Body of pancreas (tissue), 4 donors: ENCODE measurements around the gene PLTP. TPM values are rescaled to one million over a fixed set of nuclear protein-coding genes. Genes with fewer than 3 reads are reported as not detected.
"Not testable (repeated sequence)": the region's sequence is repeated elsewhere in the genome, so short reads cannot be mapped to it uniquely, and the experiment has no call there.

Source experiments
- ATAC-seq: fragments of 150-250 bp; one replicate; pipeline ENCODE4 v1.9.1; 2016
- DNase-seq, 4 donors: peaks; one replicate each; pipeline ENCODE4 v3.0.0-alpha.2; 2019
- H3K27ac ChIP-seq, 4 donors: fragments of 200-600 bp; sonication (generic); 1 replicate in 3 of 4; 2 replicates in 1 of 4; pipeline versions ENCODE4 v1.5.1 to v1.6.1; 2016 to 2019; ENCODE audit warnings: mild to moderate bottlenecking in 1 of 4, mixed read lengths in 1 of 4, moderate library complexity in 1 of 4
- H3K27me3 ChIP-seq, 2 donors: fragments of 200-600 bp; sonication (generic); one replicate each; pipeline ENCODE4 v1.6.0; 2016; ENCODE audit warnings: mild to moderate bottlenecking in 1 of 2
- H3K36me3 ChIP-seq, 2 donors: fragments of 200-600 bp; sonication (generic); replicated peaks in 1 of 2; 2 replicates each; pipeline ENCODE4 v1.5.1; 2016; ENCODE audit warnings: low read depth in 2 of 2; ENCODE audit not compliant: insufficient read depth in 1 of 2
- H3K4me1 ChIP-seq: fragments of 200-600 bp; sonication (generic); one replicate; pipeline ENCODE4 v1.6.0; 2016
- H3K4me3 ChIP-seq, 2 donors: fragments of 200-600 bp; sonication (generic); 1 replicate in 1 of 2; 2 replicates in 1 of 2; pipeline ENCODE4 v1.5.1; 2016 to 2019
- H3K9me3 ChIP-seq, 3 donors: fragments of 200-600 bp; sonication (generic); 1 replicate in 2 of 3; 2 replicates in 1 of 3; pipeline ENCODE4 v1.5.1; 2016
- CTCF ChIP-seq, 7 experiments: fragments of 450-650 bp in 4 of 7; fragments of 200-600 bp in 3 of 7; sonication (generic) in 3 of 7; IDR thresholded peaks; one replicate each; pipeline ENCODE4 v1.5.1; 2016 to 2019; ENCODE audit warnings: antibody characterized with exemption in 7 of 7
- POLR2A ChIP-seq, 3 donors: fragments of 450-650 bp; IDR thresholded peaks; one replicate each; pipeline ENCODE4 v1.6.1; 2016; ENCODE audit warnings: antibody characterized with exemption in 3 of 3, mild to moderate bottlenecking in 2 of 3
- WGBS, 2 donors: methylation state at CpG; one replicate each; pipeline ENCODE4 v1.1.5; 2017; 5-methylcytosine and 5-hydroxymethylcytosine counted together
- intact Hi-C: fragments of 100-400 bp; cut with DNase I; formaldehyde crosslinking; loops from one replicate; pipeline ENCODE4 v1.15.1; 2023
- total RNA-seq, 2 donors: library from RNA; depleted of rRNA; stranded (reverse); fragments of >200 nt; gene quantifications; one replicate each; pipeline ENCODE4 v1.1.0, GENCODE V29; 2016

PLTP gene
- total RNA-seq, 2 donors from 2014 or later, result 109 to 198 TPM

- no peak overlapping the region for H3K27ac ChIP-seq
- no peaks in the 10 kb centered on the region for H3K9me3 ChIP-seq
- intact Hi-C loops, result no loop called here
- TF ChIP-seq CTCF (IDR thresholded peaks at IDR 0.05) (no peak), POLR2A (IDR thresholded peaks at IDR 0.05) (no peak)
- no peaks in the 10 kb centered on the region for H3K4me1 ChIP-seq
- ATAC-seq (no peak), DNase-seq (no peak)
- H3K27me3 ChIP-seq, result no peaks in the 10 kb centered on the region
- WGBS, 2 donors, result 79 to 82% methylated on average over 7 to 16 of the region's 16 CpGs
- no peak overlapping the region for H3K4me3 ChIP-seq
- H3K36me3 ChIP-seq, result peaks cover 0 to 15% of the 10 kb centered on the region in 2 donors
These were observed 7.1 kb downstream of the PLTP start for GRCh38 chr20:45904583-45905504.

- no peak for TF ChIP-seq CTCF (IDR thresholded peaks at IDR 0.05)
- no peak for TF ChIP-seq POLR2A (IDR thresholded peaks at IDR 0.05)
- no peaks in the 10 kb centered on the region for H3K9me3 ChIP-seq
- intact Hi-C loops, result no loop called here
- no peaks in the 10 kb centered on the region for H3K27me3 ChIP-seq
- H3K36me3 ChIP-seq, result peaks cover 0 to 21% of the 10 kb centered on the region in 2 donors
- DNase-seq, result no peak
- no peaks in the 10 kb centered on the region for H3K4me1 ChIP-seq
- ATAC-seq, result no peak
- H3K27ac ChIP-seq, result no peak overlapping the region
- WGBS, 2 donors, result 91 to 100% methylated on average over 9 to 14 of the region's 14 CpGs
- no peak overlapping the region for H3K4me3 ChIP-seq
These were observed 9.7 kb downstream of the PLTP start for GRCh38 chr20:45902199-45902701.

GRCh38 chr20:45901332-45901731 is 10.6 kb downstream of the PLTP start:
- ATAC-seq, H3K9me3 ChIP-seq, H3K27me3 ChIP-seq, H3K4me3 ChIP-seq, DNase-seq, H3K27ac ChIP-seq, H3K4me1 ChIP-seq, intact Hi-C loops: not testable (repeated sequence)
- WGBS, 2 donors, result 92 to 95% methylated on average over 6 of the region's 6 CpGs
- H3K36me3 ChIP-seq, result peaks cover 0 to 21% of the 10 kb centered on the region in 2 donors

- peaks cover 0 to 24% of the 10 kb centered on the region in 2 donors for H3K36me3 ChIP-seq
- WGBS, 2 donors, result 84% methylated on average over 11 to 13 of the region's 13 CpGs
- no peak for TF ChIP-seq CTCF (IDR thresholded peaks at IDR 0.05)
- TF ChIP-seq POLR2A (IDR thresholded peaks at IDR 0.05), result no peak
- H3K9me3 ChIP-seq, result no peaks in the 10 kb centered on the region
- intact Hi-C loops, result loop anchor here (10.0 kb wide), 1 partner anchor 66 kb away; no protein-coding TSS in a partner anchor
- H3K4me1 ChIP-seq, result no peaks in the 10 kb centered on the region
- no peaks in the 10 kb centered on the region for H3K27me3 ChIP-seq
- ATAC-seq (no peak), DNase-seq (no peak)
- no peak overlapping the region for H3K27ac ChIP-seq
- no peak overlapping the region for H3K4me3 ChIP-seq
These were observed 12.7 kb downstream of the PLTP start for GRCh38 chr20:45899046-45899835.

GRCh38 chr20:45898285-45898684 is 13.7 kb downstream of the PLTP start:
- H3K9me3 ChIP-seq, result no peaks in the 10 kb centered on the region
- DNase-seq (no peak), ATAC-seq (no peak)
- no peaks in the 10 kb centered on the region for H3K4me1 ChIP-seq
- WGBS, 2 donors, result 90 to 91% methylated on average over 11 of the region's 12 CpGs
- no peak overlapping the region for H3K4me3 ChIP-seq
- intact Hi-C loops, result loop anchor here (10.0 kb wide), 1 partner anchor 67 kb away; no protein-coding TSS in a partner anchor
- H3K27me3 ChIP-seq, result no peaks in the 10 kb centered on the region
- no peak overlapping the region for H3K27ac ChIP-seq
- TF ChIP-seq POLR2A (IDR thresholded peaks at IDR 0.05) (no peak), CTCF (IDR thresholded peaks at IDR 0.05) (no peak)
- H3K36me3 ChIP-seq, result peaks cover 0 to 21% of the 10 kb centered on the region in 2 donors
